ENCODE results near the gene SSUH2. TPM values are rescaled to one million over a fixed set of nuclear protein-coding genes. Genes with fewer than 3 reads are reported as not detected.

The SSUH2 gene
- total RNA-seq, 1 donor from 2014 or later = not detected

GRCh38 chr3:8599146-8599545 lies 45.5 kb downstream of the SSUH2 start:
- POLR2A ChIA-PET = no interaction called here
- no peaks in the 10 kb centered on the region for H3K36me3 Mint-ChIP-seq (ENCODE audit: low read depth)
- TF ChIP-seq CTCF (IDR thresholded peaks at IDR 0.05) = no peak

GRCh38 chr3:8597219-8597853 lies 47.3 kb downstream of the SSUH2 start:
- no peaks in the 10 kb centered on the region for H3K4me1 Mint-ChIP-seq
- H3K4me3 Mint-ChIP-seq = no peak overlapping the region
- CTCF ChIA-PET = no interaction called here
- DNase-seq (no peak), ATAC-seq (ENCODE audit: low read depth) (no peak)
- no peak for TF ChIP-seq CTCF (IDR thresholded peaks at IDR 0.05)
- H3K36me3 Mint-ChIP-seq (ENCODE audit: low read depth) = no peaks in the 10 kb centered on the region
- H3K27ac Mint-ChIP-seq = no peak overlapping the region
- H3K9me3 Mint-ChIP-seq = no peaks in the 10 kb centered on the region
- no peaks in the 10 kb centered on the region for H3K27me3 Mint-ChIP-seq
- intact Hi-C loops (cut with micrococcal nuclease) = no loop called here
- POLR2A ChIA-PET = no interaction called here

More at GRCh38 chr3:8599146-8599545, 45.5 kb downstream of the SSUH2 start:
- CTCF ChIA-PET = no interaction called here
- no peak overlapping the region for H3K27ac Mint-ChIP-seq
- H3K27me3 Mint-ChIP-seq = no peaks in the 10 kb centered on the region
- intact Hi-C loops (cut with micrococcal nuclease) = no loop called here
- no peaks in the 10 kb centered on the region for H3K4me1 Mint-ChIP-seq
- DNase-seq (no peak), ATAC-seq (ENCODE audit: low read depth) (no peak)
- H3K4me3 Mint-ChIP-seq = no peak overlapping the region
- H3K9me3 Mint-ChIP-seq = no peaks in the 10 kb centered on the region

- intact Hi-C loops (cut with micrococcal nuclease) = no loop called here
- no peak for ATAC-seq (ENCODE audit: low read depth)
- no peaks in the 10 kb centered on the region for H3K36me3 Mint-ChIP-seq (ENCODE audit: low read depth)
- H3K27me3 Mint-ChIP-seq = no peaks in the 10 kb centered on the region
- H3K27ac Mint-ChIP-seq = no peak overlapping the region
- CTCF ChIA-PET = no interaction called here
- POLR2A ChIA-PET = no interaction called here
- H3K4me1 Mint-ChIP-seq = no peaks in the 10 kb centered on the region
- TF ChIP-seq CTCF (IDR thresholded peaks at IDR 0.05) = no peak
- no peak overlapping the region for H3K4me3 Mint-ChIP-seq
- no peak for DNase-seq
- no peaks in the 10 kb centered on the region for H3K9me3 Mint-ChIP-seq
These were observed 48.0 kb downstream of the SSUH2 start for GRCh38 chr3:8596321-8597218.

GRCh38 chr3:8595695-8596115 lies 48.9 kb downstream of the SSUH2 start:
- no peaks in the 10 kb centered on the region for H3K36me3 Mint-ChIP-seq (ENCODE audit: low read depth)
- POLR2A ChIA-PET = no interaction called here
- no peak for TF ChIP-seq CTCF (IDR thresholded peaks at IDR 0.05)
- H3K4me1 Mint-ChIP-seq = no peaks in the 10 kb centered on the region
- CTCF ChIA-PET = no interaction called here
- DNase-seq (no peak), ATAC-seq (ENCODE audit: low read depth) (no peak)
- no peak overlapping the region for H3K4me3 Mint-ChIP-seq
- intact Hi-C loops (cut with micrococcal nuclease) = no loop called here
- H3K27ac Mint-ChIP-seq = no peak overlapping the region
- no peaks in the 10 kb centered on the region for H3K9me3 Mint-ChIP-seq
- H3K27me3 Mint-ChIP-seq = no peaks in the 10 kb centered on the region

GRCh38 chr3:8595252-8595651 lies 49.3 kb downstream of the SSUH2 start:
- CTCF ChIA-PET = no interaction called here
- DNase-seq (no peak), ATAC-seq (ENCODE audit: low read depth) (no peak)
- Mint-ChIP-seq H3K36me3 (ENCODE audit: low read depth) (no peaks in the 10 kb centered on the region), H3K4me1 (no peaks in the 10 kb centered on the region), H3K4me3 (no peak overlapping the region), H3K9me3 (no peaks in the 10 kb centered on the region), H3K27me3 (no peaks in the 10 kb centered on the region), H3K27ac (no peak overlapping the region)
- POLR2A ChIA-PET = no interaction called here
- intact Hi-C loops (cut with micrococcal nuclease) = no loop called here
- TF ChIP-seq CTCF (IDR thresholded peaks at IDR 0.05) = no peak

Measured in activated B cell treated with CpG ODN at 0.5 μM for 24 hours (primary cell).